Measurements from ENCODE around the gene NAV2.

NAV2 gene

GRCh38 chr11:20099527-20099926 lies 386.9 kb downstream of the NAV2 start:
- Mint-ChIP-seq H3K27ac (no peak overlapping the region), H3K36me3 (no peaks in the 10 kb centered on the region), H3K4me3 (no peak overlapping the region), H3K4me1 (no peaks in the 10 kb centered on the region), H3K9me3 (no peaks in the 10 kb centered on the region)
- DNase-seq (ENCODE audit: low spot score in 2 of 2) (no peak), ATAC-seq (peak; percentile 71)

- H3K4me1 Mint-ChIP-seq: no peaks in the 10 kb centered on the region
- H3K36me3 Mint-ChIP-seq: no peaks in the 10 kb centered on the region
- H3K27ac Mint-ChIP-seq: no peak overlapping the region
- no peaks in the 10 kb centered on the region for H3K9me3 Mint-ChIP-seq
- no peak overlapping the region for H3K4me3 Mint-ChIP-seq
- DNase-seq (ENCODE audit: low spot score in 2 of 2) (no peak), ATAC-seq (no peak)
Measured at GRCh38 chr11:20102397-20102796, 389.8 kb downstream of the NAV2 start.

GRCh38 chr11:20103281-20103680 lies 390.6 kb downstream of the NAV2 start:
- no peaks in the 10 kb centered on the region for H3K9me3 Mint-ChIP-seq
- ATAC-seq: no peak
- no peak overlapping the region for H3K4me3 Mint-ChIP-seq
- no peak for DNase-seq (ENCODE audit: low spot score in 2 of 2)
- H3K36me3 Mint-ChIP-seq: no peaks in the 10 kb centered on the region
- H3K4me1 Mint-ChIP-seq: no peaks in the 10 kb centered on the region
- no peak overlapping the region for H3K27ac Mint-ChIP-seq

- DNase-seq (ENCODE audit: low spot score in 2 of 2) (no peak), ATAC-seq (no peak)
- Mint-ChIP-seq H3K4me1 (no peaks in the 10 kb centered on the region), H3K36me3 (no peaks in the 10 kb centered on the region), H3K4me3 (no peak overlapping the region), H3K9me3 (no peaks in the 10 kb centered on the region), H3K27ac (no peak overlapping the region)
Measured at GRCh38 chr11:20105427-20105826, 392.8 kb downstream of the NAV2 start.

- H3K4me3 Mint-ChIP-seq: no peak overlapping the region
- H3K27ac Mint-ChIP-seq: no peak overlapping the region
- no peaks in the 10 kb centered on the region for H3K4me1 Mint-ChIP-seq
- no peak for DNase-seq (ENCODE audit: low spot score in 2 of 2)
- no peaks in the 10 kb centered on the region for H3K36me3 Mint-ChIP-seq
- no peak for ATAC-seq
- H3K9me3 Mint-ChIP-seq: no peaks in the 10 kb centered on the region
Measured at GRCh38 chr11:20109731-20110445, 397.3 kb downstream of the NAV2 start.

GRCh38 chr11:20110908-20111669 lies 398.5 kb downstream of the NAV2 start:
- no peak overlapping the region for H3K4me3 Mint-ChIP-seq
- no peaks in the 10 kb centered on the region for H3K4me1 Mint-ChIP-seq
- H3K36me3 Mint-ChIP-seq: no peaks in the 10 kb centered on the region
- DNase-seq (ENCODE audit: low spot score in 2 of 2): peak; percentile 34 to 70
- ATAC-seq: peak; percentile 68
- no peak overlapping the region for H3K27ac Mint-ChIP-seq
- no peaks in the 10 kb centered on the region for H3K9me3 Mint-ChIP-seq

GRCh38 chr11:20111871-20112270 lies 399.2 kb downstream of the NAV2 start:
- H3K27ac Mint-ChIP-seq: no peak overlapping the region
- H3K36me3 Mint-ChIP-seq: no peaks in the 10 kb centered on the region
- H3K4me3 Mint-ChIP-seq: no peak overlapping the region
- no peaks in the 10 kb centered on the region for H3K9me3 Mint-ChIP-seq
- DNase-seq (ENCODE audit: low spot score in 2 of 2): no peak
- ATAC-seq: no peak
- no peaks in the 10 kb centered on the region for H3K4me1 Mint-ChIP-seq

GRCh38 chr11:20112291-20113148 lies 399.9 kb downstream of the NAV2 start:
- Mint-ChIP-seq H3K4me3 (no peak overlapping the region), H3K4me1 (no peaks in the 10 kb centered on the region), H3K9me3 (no peaks in the 10 kb centered on the region), H3K36me3 (no peaks in the 10 kb centered on the region), H3K27ac (no peak overlapping the region)
- DNase-seq (ENCODE audit: low spot score in 2 of 2): no peak
- peak; percentile 29 for ATAC-seq

- no peak for ATAC-seq
- H3K27ac Mint-ChIP-seq: no peak overlapping the region
- no peak overlapping the region for H3K4me3 Mint-ChIP-seq
- no peaks in the 10 kb centered on the region for H3K9me3 Mint-ChIP-seq
- H3K4me1 Mint-ChIP-seq: no peaks in the 10 kb centered on the region
- H3K36me3 Mint-ChIP-seq: no peaks in the 10 kb centered on the region
- DNase-seq (ENCODE audit: low spot score in 2 of 2): no peak
Measured at GRCh38 chr11:20113149-20113438, 400.5 kb downstream of the NAV2 start.

GRCh38 chr11:20114588-20114987 lies 402.0 kb downstream of the NAV2 start:
- no peak for ATAC-seq
- no peaks in the 10 kb centered on the region for H3K4me1 Mint-ChIP-seq
- no peaks in the 10 kb centered on the region for H3K36me3 Mint-ChIP-seq
- H3K27ac Mint-ChIP-seq: no peak overlapping the region
- DNase-seq (ENCODE audit: low spot score in 2 of 2): no peak
- no peak overlapping the region for H3K4me3 Mint-ChIP-seq
- H3K9me3 Mint-ChIP-seq: no peaks in the 10 kb centered on the region

GRCh38 chr11:20116825-20117224 lies 404.2 kb downstream of the NAV2 start:
- Mint-ChIP-seq H3K4me3 (no peak overlapping the region), H3K9me3 (no peaks in the 10 kb centered on the region), H3K4me1 (no peaks in the 10 kb centered on the region), H3K36me3 (no peaks in the 10 kb centered on the region), H3K27ac (no peak overlapping the region)
- DNase-seq (ENCODE audit: low spot score in 2 of 2) (no peak), ATAC-seq (no peak)

GRCh38 chr11:20117291-20117690 lies 404.7 kb downstream of the NAV2 start:
- H3K27ac Mint-ChIP-seq: no peak overlapping the region
- H3K36me3 Mint-ChIP-seq: no peaks in the 10 kb centered on the region
- no peak overlapping the region for H3K4me3 Mint-ChIP-seq
- H3K4me1 Mint-ChIP-seq: no peaks in the 10 kb centered on the region
- no peak for DNase-seq (ENCODE audit: low spot score in 2 of 2)
- ATAC-seq: no peak
- H3K9me3 Mint-ChIP-seq: no peaks in the 10 kb centered on the region

GRCh38 chr11:20118209-20118608 lies 405.6 kb downstream of the NAV2 start:
- ATAC-seq (no peak), DNase-seq (ENCODE audit: low spot score in 2 of 2) (no peak)
- Mint-ChIP-seq H3K9me3 (no peaks in the 10 kb centered on the region), H3K36me3 (no peaks in the 10 kb centered on the region), H3K4me3 (no peak overlapping the region), H3K27ac (no peak overlapping the region), H3K4me1 (no peaks in the 10 kb centered on the region)

GRCh38 chr11:20119315-20119714 lies 406.7 kb downstream of the NAV2 start:
- ATAC-seq (no peak), DNase-seq (ENCODE audit: low spot score in 2 of 2) (no peak)
- Mint-ChIP-seq H3K4me3 (no peak overlapping the region), H3K36me3 (no peaks in the 10 kb centered on the region), H3K4me1 (no peaks in the 10 kb centered on the region), H3K27ac (no peak overlapping the region), H3K9me3 (no peaks in the 10 kb centered on the region)

- ATAC-seq (no peak), DNase-seq (ENCODE audit: low spot score in 2 of 2) (no peak)
- Mint-ChIP-seq H3K27ac (no peak overlapping the region), H3K36me3 (no peaks in the 10 kb centered on the region), H3K4me1 (no peaks in the 10 kb centered on the region), H3K9me3 (no peaks in the 10 kb centered on the region), H3K4me3 (no peak overlapping the region)
Measured at GRCh38 chr11:20120134-20120925, 407.7 kb downstream of the NAV2 start.
